ENCODE results near the gene HP.

GRCh38 chr16:72105978-72106377 lies 51.7 kb downstream of the HP start:
- TF ChIP-seq CTCF (IDR thresholded peaks at IDR 0.05 in 2 of 3, conservative IDR thresholded peaks at IDR 0.05 in 1 of 3; ENCODE audit: control insufficient read depth in 2 of 3, extremely low read depth in 1 of 3, insufficient read depth in 1 of 3, low read depth in 3 of 3, low read length in 3 of 3) (no peak), EZH2 (IDR thresholded peaks at IDR 0.05; ENCODE audit: borderline replicate concordance, control insufficient read depth, low read depth, low read length) (no peak), MXI1 (IDR thresholded peaks at IDR 0.05; ENCODE audit: low read depth, low read length) (no peak), GABPA (IDR thresholded peaks at IDR 0.05; ENCODE audit: low read depth) (no peak), NRF1 (conservative IDR thresholded peaks at IDR 0.05; ENCODE audit: low read depth, low read length) (no peak), POLR2A (IDR thresholded peaks at IDR 0.05; ENCODE audit: low read depth, low read length) (no peak), EGR1 (IDR thresholded peaks at IDR 0.05; ENCODE audit: borderline replicate concordance in 1 of 2, low read depth in 2 of 2, low read length in 2 of 2) (no peak)
- TF ChIP-seq, protein P1, sequence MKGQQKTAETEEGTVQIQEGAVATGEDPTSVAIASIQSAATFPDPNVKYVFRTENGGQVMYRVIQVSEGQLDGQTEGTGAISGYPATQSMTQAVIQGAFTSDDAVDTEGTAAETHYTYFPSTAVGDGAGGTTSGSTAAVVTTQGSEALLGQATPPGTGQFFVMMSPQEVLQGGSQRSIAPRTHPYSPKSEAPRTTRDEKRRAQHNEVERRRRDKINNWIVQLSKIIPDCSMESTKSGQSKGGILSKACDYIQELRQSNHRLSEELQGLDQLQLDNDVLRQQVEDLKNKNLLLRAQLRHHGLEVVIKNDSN (IDR thresholded peaks at IDR 0.05; ENCODE audit: borderline replicate concordance, extremely low read length, insufficient read depth, low read depth, low read length), result no peak
- TF ChIP-seq, protein P2, sequence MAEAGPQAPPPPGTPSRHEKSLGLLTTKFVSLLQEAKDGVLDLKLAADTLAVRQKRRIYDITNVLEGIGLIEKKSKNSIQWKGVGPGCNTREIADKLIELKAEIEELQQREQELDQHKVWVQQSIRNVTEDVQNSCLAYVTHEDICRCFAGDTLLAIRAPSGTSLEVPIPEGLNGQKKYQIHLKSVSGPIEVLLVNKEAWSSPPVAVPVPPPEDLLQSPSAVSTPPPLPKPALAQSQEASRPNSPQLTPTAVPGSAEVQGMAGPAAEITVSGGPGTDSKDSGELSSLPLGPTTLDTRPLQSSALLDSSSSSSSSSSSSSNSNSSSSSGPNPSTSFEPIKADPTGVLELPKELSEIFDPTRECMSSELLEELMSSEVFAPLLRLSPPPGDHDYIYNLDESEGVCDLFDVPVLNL (IDR thresholded peaks at IDR 0.05; ENCODE audit: low read depth, low read length), result no peak

Measured in GM12878 (cell line).